Body of pancreas (tissue), 4 donors: ENCODE data around the gene PLVAP.

ENCODE experiments used
- CTCF ChIP-seq, 7 experiments: fragments of 450-650 bp in 4 of 7; fragments of 200-600 bp in 3 of 7; sonication (generic) in 3 of 7; IDR thresholded peaks; one replicate each; pipeline ENCODE4 v1.5.1; 2016 to 2019; ENCODE audit warnings: antibody characterized with exemption in 7 of 7
- POLR2A ChIP-seq, 3 donors: fragments of 450-650 bp; IDR thresholded peaks; one replicate each; pipeline ENCODE4 v1.6.1; 2016; ENCODE audit warnings: antibody characterized with exemption in 3 of 3, mild to moderate bottlenecking in 2 of 3

GRCh38 chr19:17404621-17405249 lies 27.6 kb upstream of the PLVAP start:
- TF ChIP-seq CTCF (IDR thresholded peaks at IDR 0.05), result no peak
- no peak for TF ChIP-seq POLR2A (IDR thresholded peaks at IDR 0.05)
